Parathyroid adenoma (tissue), 2 donors: ENCODE data around the gene HPSE.
"Not testable (repeated sequence)": the region's sequence is repeated elsewhere in the genome, so short reads cannot be mapped to it uniquely, and the experiment has no call there.

Experiments used
- H2AFZ ChIP-seq: fragments of 300-600 bp; sonication (generic); one replicate; pipeline ENCODE4 v1.7.0; 2017; ENCODE audit warnings: antibody characterized with exemption, mild to moderate bottlenecking
- H3K27ac ChIP-seq: fragments of 300-600 bp; sonication (generic); one replicate; pipeline ENCODE4 v1.7.0; 2017
- H3K27me3 ChIP-seq: fragments of 300-600 bp; sonication (generic); one replicate; pipeline ENCODE4 v1.7.0; 2017; ENCODE audit warnings: low read length; ENCODE audit not compliant: control insufficient read depth, insufficient read depth
- H3K36me3 ChIP-seq: fragments of 300-600 bp; sonication (generic); one replicate; pipeline ENCODE4 v1.7.0; 2017; ENCODE audit warnings: low read length; ENCODE audit not compliant: control insufficient read depth, insufficient read depth
- H3K4me1 ChIP-seq: fragments of 300-600 bp; sonication (generic); one replicate; pipeline ENCODE4 v1.7.0; 2017; ENCODE audit warnings: control low read depth
- H3K4me2 ChIP-seq: fragments of 300-600 bp; sonication (generic); one replicate; pipeline ENCODE4 v1.7.0; 2017; ENCODE audit warnings: low read length
- H3K4me3 ChIP-seq: fragments of 300-600 bp; sonication (generic); one replicate; pipeline ENCODE4 v1.7.0; 2017; ENCODE audit warnings: low read depth, low read length
- H3K79me2 ChIP-seq: fragments of 300-600 bp; sonication (generic); one replicate; pipeline ENCODE4 v1.7.0; 2017; ENCODE audit warnings: control low read depth
- H3K9ac ChIP-seq: fragments of 300-600 bp; sonication (generic); one replicate; pipeline ENCODE4 v1.7.0; 2017; ENCODE audit warnings: mild to moderate bottlenecking
- H3K9me3 ChIP-seq: fragments of 300-600 bp; sonication (generic); one replicate; pipeline ENCODE4 v1.7.0; 2017; ENCODE audit warnings: low read length; ENCODE audit not compliant: control insufficient read depth
- CTCF ChIP-seq: fragments of 300-600 bp; sonication (generic); IDR thresholded peaks from one replicate; pipeline ENCODE4 v1.7.0; 2017; ENCODE audit warnings: antibody characterized with exemption, mild to moderate bottlenecking
- donor health status: primary hyperparathyroidism.

HPSE gene

GRCh38 chr4:83281307-83281706 is 53.3 kb downstream of the HPSE start:
- H3K4me1 ChIP-seq = peaks cover 3% of the 10 kb centered on the region
- H3K4me2 ChIP-seq = no peak overlapping the region
- H3K9me3 ChIP-seq = no peaks in the 10 kb centered on the region
- no peak overlapping the region for H3K4me3 ChIP-seq
- no peak overlapping the region for H3K9ac ChIP-seq
- no peak overlapping the region for H3K27ac ChIP-seq
- no peaks in the 10 kb centered on the region for H3K79me2 ChIP-seq
- no peak for TF ChIP-seq CTCF
- no peaks in the 10 kb centered on the region for H3K36me3 ChIP-seq
- H2AFZ ChIP-seq = no peak overlapping the region
- H3K27me3 ChIP-seq = no peaks in the 10 kb centered on the region

- no peak overlapping the region for H3K4me2 ChIP-seq
- H3K36me3 ChIP-seq = no peaks in the 10 kb centered on the region
- no peaks in the 10 kb centered on the region for H3K9me3 ChIP-seq
- H3K27me3 ChIP-seq = no peaks in the 10 kb centered on the region
- H3K4me1 ChIP-seq = no peaks in the 10 kb centered on the region
- H2AFZ ChIP-seq = no peak overlapping the region
- no peak overlapping the region for H3K9ac ChIP-seq
- no peaks in the 10 kb centered on the region for H3K79me2 ChIP-seq
- no peak overlapping the region for H3K4me3 ChIP-seq
- no peak overlapping the region for H3K27ac ChIP-seq
- TF ChIP-seq CTCF = no peak
Observed at GRCh38 chr4:83276299-83277040, 58.2 kb downstream of the HPSE start.

- not testable (repeated sequence) for H3K4me3 ChIP-seq, H3K4me2 ChIP-seq, H3K27ac ChIP-seq, H3K4me1 ChIP-seq, H3K9me3 ChIP-seq, H3K9ac ChIP-seq, H3K27me3 ChIP-seq, H2AFZ ChIP-seq, H3K79me2 ChIP-seq, H3K36me3 ChIP-seq
Observed at GRCh38 chr4:83273926-83274325, 60.7 kb downstream of the HPSE start.

- Histone ChIP-seq H3K9me3 (no peaks in the 10 kb centered on the region), H3K27ac (no peak overlapping the region), H3K36me3 (no peaks in the 10 kb centered on the region), H3K4me3 (no peak overlapping the region), H3K9ac (no peak overlapping the region), H3K4me2 (no peak overlapping the region), H3K27me3 (no peaks in the 10 kb centered on the region), H3K79me2 (no peaks in the 10 kb centered on the region), H2AFZ (no peak overlapping the region), H3K4me1 (no peaks in the 10 kb centered on the region)
- TF ChIP-seq CTCF = no peak
Observed at GRCh38 chr4:83272900-83273299, 61.7 kb downstream of the HPSE start.

- no peak overlapping the region for H3K27ac ChIP-seq
- H3K27me3 ChIP-seq = no peaks in the 10 kb centered on the region
- no peak overlapping the region for H3K9ac ChIP-seq
- no peak overlapping the region for H2AFZ ChIP-seq
- H3K4me2 ChIP-seq = no peak overlapping the region
- H3K36me3 ChIP-seq = no peaks in the 10 kb centered on the region
- no peaks in the 10 kb centered on the region for H3K79me2 ChIP-seq
- H3K4me1 ChIP-seq = no peaks in the 10 kb centered on the region
- H3K9me3 ChIP-seq = no peaks in the 10 kb centered on the region
- no peak for TF ChIP-seq CTCF
- H3K4me3 ChIP-seq = no peak overlapping the region
Observed at GRCh38 chr4:83269256-83269655, 65.4 kb downstream of the HPSE start.
